Activated naive CD4-positive, alpha-beta T cell treated with Interleukin-2 at 50 U/mL for 16 hours (primary cell): ENCODE measurements around the gene EFNB3.

Source experiments
- DNase-seq: peaks from one replicate; pipeline ENCODE4 v3.0.0-alpha.2; 2020

EFNB3 gene

GRCh38 chr17:7720125-7720524, 15.1 kb downstream of the EFNB3 start:
- DNase-seq, result no peak

GRCh38 chr17:7721612-7722011, 16.6 kb downstream of the EFNB3 start:
- DNase-seq, result no peak

GRCh38 chr17:7727886-7728285, 22.9 kb downstream of the EFNB3 start:
- no peak for DNase-seq

- DNase-seq, result no peak
These were observed 24.8 kb downstream of the EFNB3 start for GRCh38 chr17:7729816-7730215.

GRCh38 chr17:7732981-7733539, 28.1 kb downstream of the EFNB3 start:
- DNase-seq, result no peak

GRCh38 chr17:7737601-7738000, 32.6 kb downstream of the EFNB3 start:
- DNase-seq, result no peak

- no peak for DNase-seq
These were observed 34.7 kb downstream of the EFNB3 start for GRCh38 chr17:7739746-7740145.

GRCh38 chr17:7740481-7741001, 35.5 kb downstream of the EFNB3 start:
- no peak for DNase-seq

- DNase-seq, result no peak
These were observed 37.7 kb downstream of the EFNB3 start for GRCh38 chr17:7742729-7743128.

- no peak for DNase-seq
These were observed 39.4 kb downstream of the EFNB3 start for GRCh38 chr17:7744416-7744815.

GRCh38 chr17:7745748-7746470, 40.9 kb downstream of the EFNB3 start:
- DNase-seq, result no peak

- no peak for DNase-seq
These were observed 42.7 kb downstream of the EFNB3 start for GRCh38 chr17:7747635-7748071.

- no peak for DNase-seq
These were observed 43.2 kb downstream of the EFNB3 start for GRCh38 chr17:7748076-7748775.

- DNase-seq, result no peak
These were observed 45.4 kb downstream of the EFNB3 start for GRCh38 chr17:7750321-7750821.

GRCh38 chr17:7754656-7755055, 49.7 kb downstream of the EFNB3 start:
- DNase-seq, result no peak

- DNase-seq, result no peak
These were observed 50.3 kb downstream of the EFNB3 start for GRCh38 chr17:7755095-7755890.

GRCh38 chr17:7756968-7757367, 52.0 kb downstream of the EFNB3 start:
- DNase-seq, result no peak
